Liver (tissue), 9 donors: ENCODE measurements around the gene ICA1L. TPM values are rescaled to one million over a fixed set of nuclear protein-coding genes. Genes with fewer than 3 reads are reported as not detected.
A peak's percentile ranks its signal among the peaks of the same experiment; 100 is the strongest.

ENCODE experiments used
- DNase-seq: peaks from one replicate; pipeline ENCODE4 v3.0.0-alpha.2; 2017; ENCODE audit warnings: low spot score
- H3K27ac ChIP-seq, 2 donors: one replicate each; pipeline ENCODE4 v1.7.0; 2013; ENCODE audit warnings: inconsistent platforms in 2 of 2, low read length in 2 of 2, control low read depth in 1 of 2, low read depth in 1 of 2, mild to moderate bottlenecking in 1 of 2
- H3K27me3 ChIP-seq, 4 donors: one replicate each; pipeline versions ENCODE4 v1.6.1 to v1.7.0; 2013; ENCODE audit warnings: low read length in 3 of 4, inconsistent platforms in 1 of 4, mild to moderate bottlenecking in 1 of 4, moderate library complexity in 1 of 4; ENCODE audit not compliant: control insufficient read depth in 4 of 4, insufficient read depth in 4 of 4
- H3K36me3 ChIP-seq, 4 donors: one replicate each; pipeline versions ENCODE4 v1.6.1 to v1.7.0; 2013; ENCODE audit warnings: low read length in 3 of 4, mild to moderate bottlenecking in 3 of 4, low read depth in 1 of 4, moderate library complexity in 1 of 4; ENCODE audit not compliant: control insufficient read depth in 4 of 4, insufficient read depth in 3 of 4
- H3K4me1 ChIP-seq, 4 donors: one replicate each; pipeline versions ENCODE4 v1.6.1 to v1.7.0; 2013; ENCODE audit warnings: low read length in 3 of 4, mild to moderate bottlenecking in 3 of 4, moderate library complexity in 1 of 4; ENCODE audit not compliant: control insufficient read depth in 4 of 4, insufficient read depth in 4 of 4
- H3K4me3 ChIP-seq, 3 donors: one replicate each; pipeline versions ENCODE4 v1.6.1 to v1.7.0; 2013; ENCODE audit warnings: low read length in 3 of 3, control low read depth in 1 of 3, low read depth in 1 of 3, mild to moderate bottlenecking in 1 of 3
- H3K9ac ChIP-seq, 2 donors: one replicate each; pipeline ENCODE4 v1.7.0; 2013; ENCODE audit warnings: low read length in 2 of 2, mild to moderate bottlenecking in 2 of 2, moderate library complexity in 2 of 2, control low read depth in 1 of 2, low read depth in 1 of 2
- H3K9me3 ChIP-seq, 4 donors: one replicate each; pipeline versions ENCODE4 v1.6.1 to v1.7.0; 2013; ENCODE audit warnings: low read length in 3 of 4; ENCODE audit not compliant: control insufficient read depth in 4 of 4
- CTCF ChIP-seq: fragments of 150-350 bp; IDR thresholded peaks from 2 replicates; pipeline ENCODE4 v1.5.1; 2017; ENCODE audit warnings: improper control_type of control experiment, low read depth, low read length; ENCODE audit not compliant: missing input control
- EGR1 ChIP-seq, 2 donors: IDR thresholded peaks; 2 replicates each; pipeline ENCODE4 v1.6.1; 2016 to 2018; ENCODE audit warnings: antibody characterized with exemption in 2 of 2, low read depth in 2 of 2
- FOXA1 ChIP-seq: IDR thresholded peaks from 2 replicates; pipeline ENCODE4 v1.6.1; 2016; ENCODE audit warnings: antibody characterized with exemption
- FOXA2 ChIP-seq: IDR thresholded peaks from 2 replicates; pipeline ENCODE4 v1.6.1; 2016; ENCODE audit warnings: antibody characterized with exemption
- GABPA ChIP-seq, 2 donors: IDR thresholded peaks in 1 of 2; conservative IDR thresholded peaks in 1 of 2; 2 replicates each; pipeline ENCODE4 v1.6.1; 2016; ENCODE audit warnings: antibody characterized with exemption in 2 of 2, mild to moderate bottlenecking in 1 of 2, moderate library complexity in 1 of 2
- JUND ChIP-seq, 2 donors: IDR thresholded peaks; 2 replicates each; pipeline ENCODE4 v1.6.1; 2016; ENCODE audit warnings: antibody characterized with exemption in 2 of 2
- MAX ChIP-seq: IDR thresholded peaks from 2 replicates; pipeline ENCODE4 v1.6.1; 2016; ENCODE audit warnings: antibody characterized with exemption
- NR2F2 ChIP-seq: IDR thresholded peaks from 2 replicates; pipeline ENCODE4 v1.6.1; 2016; ENCODE audit warnings: antibody characterized with exemption
- RAD21 ChIP-seq, 2 donors: IDR thresholded peaks; 2 replicates each; pipeline ENCODE4 v1.6.1; 2016; ENCODE audit warnings: antibody characterized with exemption in 2 of 2, mild to moderate bottlenecking in 2 of 2
- REST ChIP-seq: IDR thresholded peaks from 2 replicates; pipeline ENCODE4 v1.6.1; 2016; ENCODE audit warnings: antibody characterized with exemption, mild to moderate bottlenecking
- RXRA ChIP-seq, 2 donors: IDR thresholded peaks; 2 replicates each; pipeline ENCODE4 v1.6.1; 2017 to 2018; ENCODE audit warnings: antibody characterized with exemption in 2 of 2, mild to moderate bottlenecking in 1 of 2
- SP1 ChIP-seq: IDR thresholded peaks from 2 replicates; pipeline ENCODE4 v1.6.1; 2018; ENCODE audit warnings: antibody characterized with exemption, mild to moderate bottlenecking
- TAF1 ChIP-seq: conservative IDR thresholded peaks from 2 replicates; pipeline ENCODE4 v1.6.1; 2016; ENCODE audit warnings: antibody characterized with exemption, mild to moderate bottlenecking
- YY1 ChIP-seq: IDR thresholded peaks from 2 replicates; pipeline ENCODE4 v1.6.1; 2016; ENCODE audit warnings: antibody characterized with exemption, mild to moderate bottlenecking
- WGBS: extraction: QIAGEN DNeasy Blood & Tissue Kit; methylation state at CpG from one replicate; pipeline ENCODE4 v1.1.7; 2013; 5-methylcytosine and 5-hydroxymethylcytosine counted together
- polyA plus RNA-seq, 2 donors: library from polyadenylated mRNA; stranded (reverse) in 1 of 2; unstranded in 1 of 2; fragments of 200-250 nt in 1 of 2; fragments of >200 nt in 1 of 2; fragmentation: Nextera tagmentation in 1 of 2; extraction: Ambion mirVana in 1 of 2; gene quantifications; one replicate each; pipeline versions ENCODE4 v1.2.1 to v1.2.3, GENCODE V29; 2013 to 2015
- total RNA-seq, 2 donors: library from RNA; depleted of rRNA; stranded (reverse); fragments of >200 nt; gene quantifications; one replicate each; pipeline ENCODE4 v1.2.3, GENCODE V29; 2014
- TF ChIP-seq, protein P1 (sequence below): IDR thresholded peaks from 2 replicates; pipeline ENCODE4 v1.6.1; 2016; ENCODE audit warnings: antibody characterized with exemption
- TF ChIP-seq, protein P2 (sequence below): IDR thresholded peaks from 2 replicates; pipeline ENCODE4 v1.6.1; 2016; ENCODE audit warnings: antibody characterized with exemption
- donor health status: healthy.
- donor health status: healthy.
- donor health status: healthy.
- donor health status: healthy.
- donor health status: healthy.

ICA1L gene
- total and polyA plus RNA-seq, 4 donors = 0.15 to 1.7 (median 0.79) TPM

DNA sequence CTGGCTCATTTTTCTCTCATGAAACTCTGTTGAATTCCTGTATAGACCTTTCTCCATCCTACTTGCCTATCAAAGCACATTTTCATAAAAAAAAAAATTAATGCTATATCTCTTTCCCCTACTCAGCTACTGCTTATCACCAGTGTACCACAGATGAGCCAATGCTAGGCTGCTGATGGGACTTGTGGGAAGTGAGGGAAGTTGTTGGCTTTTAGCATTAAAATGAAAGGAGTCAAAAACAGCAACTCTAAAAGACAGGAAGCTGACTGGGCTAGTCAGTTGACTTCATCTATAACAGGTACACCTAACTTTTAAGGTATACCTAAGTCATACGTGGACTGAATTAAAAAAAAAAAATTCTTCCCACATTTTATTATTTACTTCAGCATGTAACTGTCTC, 134.7 kb downstream of the ICA1L start:
- DNase-seq = no peak
- no peak overlapping the region for H3K27ac ChIP-seq
- H3K27me3 ChIP-seq = no peaks in the 10 kb centered on the region
- H3K9ac ChIP-seq = no peak overlapping the region
- peaks cover 0 to 2% (median 0%) of the 10 kb centered on the region in 4 donors for H3K36me3 ChIP-seq
- peaks cover 0 to 3% (median 0%) of the 10 kb centered on the region in 4 donors for H3K9me3 ChIP-seq
- no peak overlapping the region for H3K4me3 ChIP-seq
- no peak for TF ChIP-seq SP1
- no peak for TF ChIP-seq CTCF
- H3K4me1 ChIP-seq = no peaks in the 10 kb centered on the region
- WGBS = 97% methylated on average over 1 of the region's 1 CpG

DNA sequence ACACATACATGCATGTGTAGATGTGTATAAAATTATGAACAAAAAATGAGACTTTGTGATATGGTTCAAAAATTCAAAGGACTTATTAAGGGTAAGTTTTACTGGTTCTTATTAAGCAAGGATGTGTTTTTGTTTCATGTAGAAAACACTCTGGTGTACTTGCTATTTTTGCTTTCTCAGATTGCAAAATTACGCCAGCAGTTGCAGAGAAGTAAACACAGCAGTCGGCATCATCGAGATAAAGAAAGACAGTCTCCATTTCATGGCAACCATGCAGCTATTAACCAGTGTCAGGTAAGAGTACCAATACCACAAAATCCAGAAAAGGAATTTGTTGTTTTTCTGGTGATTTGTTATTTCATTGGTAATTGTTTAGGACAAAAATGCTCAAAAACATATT, 145.5 kb downstream of the ICA1L start:
- Histone ChIP-seq H3K4me3 (no peak overlapping the region), H3K9ac (no peak overlapping the region), H3K4me1 (no peaks in the 10 kb centered on the region), H3K9me3 (no peaks in the 10 kb centered on the region), H3K27ac (no peak overlapping the region), H3K27me3 (no peaks in the 10 kb centered on the region), H3K36me3 (no peaks in the 10 kb centered on the region)
- WGBS = 57% methylated on average over 3 of the region's 3 CpGs
- TF ChIP-seq RAD21 (IDR thresholded peaks at IDR 0.05) (peak in 1 of 2 donors; percentile 39), TAF1 (no peak)
- DNase-seq = no peak

DNA sequence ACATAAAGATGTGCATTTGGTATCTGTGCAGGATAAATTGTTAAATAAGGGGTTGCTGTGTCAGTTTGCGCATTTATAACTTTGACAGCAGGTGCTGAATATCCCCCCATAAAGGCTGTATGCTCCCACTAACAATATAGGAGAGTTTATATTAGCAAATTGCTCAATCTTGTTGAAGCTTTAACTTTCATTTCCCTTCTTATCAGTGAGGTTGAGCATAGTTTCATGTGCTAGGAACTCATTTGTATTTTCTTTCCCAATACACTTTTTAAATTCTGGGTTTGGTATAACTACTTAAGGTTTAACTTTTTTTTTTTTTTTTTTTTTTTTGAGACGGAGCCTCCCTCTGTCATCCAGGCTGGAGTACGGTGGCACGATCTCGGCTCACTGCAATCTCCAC, 147.8 kb downstream of the ICA1L start:
- Histone ChIP-seq H3K4me1 (no peaks in the 10 kb centered on the region), H3K27me3 (no peaks in the 10 kb centered on the region), H3K36me3 (no peaks in the 10 kb centered on the region), H3K9ac (no peak overlapping the region), H3K4me3 (no peak overlapping the region), H3K9me3 (no peaks in the 10 kb centered on the region), H3K27ac (no peak overlapping the region)
- DNase-seq = no peak
- TF ChIP-seq TAF1 (no peak), MAX (no peak), NR2F2 (no peak), YY1 (no peak), GABPA (IDR thresholded peaks at IDR 0.05 in 1 of 2, conservative IDR thresholded peaks at IDR 0.05 in 1 of 2) (no peak), SP1 (no peak), CTCF (no peak), FOXA2 (no peak), RXRA (IDR thresholded peaks at IDR 0.05) (no peak), JUND (IDR thresholded peaks at IDR 0.05) (no peak), RAD21 (IDR thresholded peaks at IDR 0.05) (no peak), FOXA1 (no peak), EGR1 (IDR thresholded peaks at IDR 0.05; ENCODE audit: low read depth in 2 of 2) (no peak), REST (no peak)
- TF ChIP-seq, protein P1, sequence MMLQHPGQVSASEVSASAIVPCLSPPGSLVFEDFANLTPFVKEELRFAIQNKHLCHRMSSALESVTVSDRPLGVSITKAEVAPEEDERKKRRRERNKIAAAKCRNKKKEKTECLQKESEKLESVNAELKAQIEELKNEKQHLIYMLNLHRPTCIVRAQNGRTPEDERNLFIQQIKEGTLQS = no peak
- TF ChIP-seq, protein P2, sequence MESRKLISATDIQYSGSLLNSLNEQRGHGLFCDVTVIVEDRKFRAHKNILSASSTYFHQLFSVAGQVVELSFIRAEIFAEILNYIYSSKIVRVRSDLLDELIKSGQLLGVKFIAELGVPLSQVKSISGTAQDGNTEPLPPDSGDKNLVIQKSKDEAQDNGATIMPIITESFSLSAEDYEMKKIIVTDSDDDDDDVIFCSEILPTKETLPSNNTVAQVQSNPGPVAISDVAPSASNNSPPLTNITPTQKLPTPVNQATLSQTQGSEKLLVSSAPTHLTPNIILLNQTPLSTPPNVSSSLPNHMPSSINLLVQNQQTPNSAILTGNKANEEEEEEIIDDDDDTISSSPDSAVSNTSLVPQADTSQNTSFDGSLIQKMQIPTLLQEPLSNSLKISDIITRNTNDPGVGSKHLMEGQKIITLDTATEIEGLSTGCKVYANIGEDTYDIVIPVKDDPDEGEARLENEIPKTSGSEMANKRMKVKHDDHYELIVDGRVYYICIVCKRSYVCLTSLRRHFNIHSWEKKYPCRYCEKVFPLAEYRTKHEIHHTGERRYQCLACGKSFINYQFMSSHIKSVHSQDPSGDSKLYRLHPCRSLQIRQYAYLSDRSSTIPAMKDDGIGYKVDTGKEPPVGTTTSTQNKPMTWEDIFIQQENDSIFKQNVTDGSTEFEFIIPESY = no peak
- WGBS = 96% methylated on average over 5 of the region's 5 CpGs
